Measurements from ENCODE around the gene SPAG16. TPM values are rescaled to one million over a fixed set of nuclear protein-coding genes. Genes with fewer than 3 reads are reported as not detected.

The SPAG16 gene
- total RNA-seq, 1 experiment from 2014 or later, result 17.3 TPM

DNA sequence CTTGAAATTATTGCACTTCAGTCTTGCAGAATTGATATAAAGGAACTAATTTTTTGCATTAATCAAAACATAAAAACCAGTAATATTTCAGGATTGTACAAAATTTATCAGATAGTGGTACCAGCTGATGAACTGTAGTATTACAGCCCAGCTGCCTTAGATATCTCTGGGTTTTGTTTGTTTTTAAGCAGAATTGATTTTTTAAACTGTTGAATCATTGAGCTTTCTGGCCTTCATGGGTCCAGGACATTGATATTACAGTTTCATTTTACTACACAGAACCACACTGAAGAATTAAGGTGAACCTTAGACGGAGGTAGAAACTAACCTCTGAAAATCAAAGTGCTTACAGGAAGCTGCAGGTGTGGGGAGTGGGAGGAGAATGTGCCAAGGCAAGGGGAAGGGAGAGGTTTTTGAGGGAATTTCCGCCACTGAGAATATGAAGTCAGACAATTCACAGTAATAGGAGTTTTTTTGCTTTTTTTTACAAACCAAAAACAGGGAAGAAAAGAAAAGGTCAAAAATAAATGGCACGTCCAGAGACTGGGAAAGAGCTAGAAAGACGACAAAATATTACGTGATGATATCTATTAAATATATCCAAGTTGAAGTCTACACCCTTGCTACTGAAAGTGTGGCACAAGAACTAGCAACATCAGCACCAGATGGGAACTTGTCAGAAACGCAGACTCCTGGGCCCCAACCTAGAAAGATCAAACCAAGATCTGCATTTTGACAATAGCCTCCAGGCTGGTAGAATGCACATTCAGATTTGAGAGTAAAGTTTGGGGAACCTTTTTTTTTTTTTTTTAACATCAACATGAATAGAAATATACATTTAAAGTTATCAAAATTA is 40.8 kb upstream of the SPAG16 start:
- H3K4ac ChIP-seq (ENCODE audit: low read depth, low read length), result no peak overlapping the region
- H2AK5ac ChIP-seq (ENCODE audit: insufficient read length, low read length), result no peak overlapping the region

More for the DNA sequence above, 40.8 kb upstream of the SPAG16 start:
- Histone ChIP-seq H2AFZ (ENCODE audit: low read length) (no peak overlapping the region), H4K91ac (ENCODE audit: insufficient read length, low read depth, low read length) (no peak overlapping the region), H3K23me2 (ENCODE audit: insufficient read length, low read depth, low read length, poor library complexity, severe bottlenecking) (no peaks in the 10 kb centered on the region), H2BK15ac (ENCODE audit: low read depth, low read length) (no peak overlapping the region), H3K18ac (ENCODE audit: insufficient read length, low read depth, low read length) (no peak overlapping the region), H2BK120ac (ENCODE audit: low read depth, low read length, poor library complexity, severe bottlenecking) (no peak overlapping the region), H3K27ac (ENCODE audit: insufficient read length, low read depth, low read length) (no peak overlapping the region), H3K56ac (ENCODE audit: insufficient read length, low read depth, low read length) (no peak overlapping the region), H4K20me1 (ENCODE audit: control insufficient read depth, insufficient read depth, insufficient read length) (no peaks in the 10 kb centered on the region), H4K8ac (replicated peaks; ENCODE audit: insufficient read length, low read depth, low read length) (no peak overlapping the region), H3K9me3 (ENCODE audit: control insufficient read depth, low read depth, low read length) (no peaks in the 10 kb centered on the region), H2BK12ac (ENCODE audit: insufficient read length, low read depth, low read length) (no peak overlapping the region), H3T11ph (ENCODE audit: low read length) (no peak overlapping the region), H3K4me1 (ENCODE audit: insufficient read depth, low read length) (no peaks in the 10 kb centered on the region; the same call in 1 of the 2 replicates), H3K27me3 (ENCODE audit: insufficient read depth, low read length) (no peaks in the 10 kb centered on the region), H3K23ac (ENCODE audit: insufficient read length, low read depth, low read length) (no peak overlapping the region), H3K9ac (ENCODE audit: extremely low read depth, insufficient read length, low read length) (no peak overlapping the region), H3K4me2 (ENCODE audit: insufficient read depth, insufficient read length, low read length) (no peak overlapping the region), H2BK20ac (ENCODE audit: low read depth, low read length, poor library complexity, severe bottlenecking) (no peak overlapping the region), H3K79me1 (ENCODE audit: insufficient read depth, low read depth, low read length, poor library complexity, severe bottlenecking) (no peaks in the 10 kb centered on the region), H4K5ac (ENCODE audit: insufficient read length, low read depth, low read length) (no peak overlapping the region), H3K79me2 (ENCODE audit: insufficient read depth, low read length) (no peaks in the 10 kb centered on the region), H2BK5ac (ENCODE audit: insufficient read length, low read length) (no peak overlapping the region), H3K14ac (ENCODE audit: insufficient read depth, low read length) (no peak overlapping the region)
- H3K27me3 Mint-ChIP-seq (ENCODE audit: low read depth), result no peaks in the 10 kb centered on the region
- no peak for DNase-seq
- H3K4me3 Mint-ChIP-seq, result no peak overlapping the region
- no peak overlapping the region for H3K27ac Mint-ChIP-seq
- no peaks in the 10 kb centered on the region for H3K9me3 Mint-ChIP-seq
- no CpG with 5 or more reads among the region's 6 CpGs for WGBS (ENCODE audit: extremely low coverage, insufficient read length, low lambda C conversion rate)
- peaks cover 6% of the 10 kb centered on the region in 2 experiments for H3K4me1 Mint-ChIP-seq
- TF ChIP-seq, protein P1, sequence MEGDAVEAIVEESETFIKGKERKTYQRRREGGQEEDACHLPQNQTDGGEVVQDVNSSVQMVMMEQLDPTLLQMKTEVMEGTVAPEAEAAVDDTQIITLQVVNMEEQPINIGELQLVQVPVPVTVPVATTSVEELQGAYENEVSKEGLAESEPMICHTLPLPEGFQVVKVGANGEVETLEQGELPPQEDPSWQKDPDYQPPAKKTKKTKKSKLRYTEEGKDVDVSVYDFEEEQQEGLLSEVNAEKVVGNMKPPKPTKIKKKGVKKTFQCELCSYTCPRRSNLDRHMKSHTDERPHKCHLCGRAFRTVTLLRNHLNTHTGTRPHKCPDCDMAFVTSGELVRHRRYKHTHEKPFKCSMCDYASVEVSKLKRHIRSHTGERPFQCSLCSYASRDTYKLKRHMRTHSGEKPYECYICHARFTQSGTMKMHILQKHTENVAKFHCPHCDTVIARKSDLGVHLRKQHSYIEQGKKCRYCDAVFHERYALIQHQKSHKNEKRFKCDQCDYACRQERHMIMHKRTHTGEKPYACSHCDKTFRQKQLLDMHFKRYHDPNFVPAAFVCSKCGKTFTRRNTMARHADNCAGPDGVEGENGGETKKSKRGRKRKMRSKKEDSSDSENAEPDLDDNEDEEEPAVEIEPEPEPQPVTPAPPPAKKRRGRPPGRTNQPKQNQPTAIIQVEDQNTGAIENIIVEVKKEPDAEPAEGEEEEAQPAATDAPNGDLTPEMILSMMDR (conservative IDR thresholded peaks at IDR 0.05), result no peak
- no peaks in the 10 kb centered on the region for H3K36me3 Mint-ChIP-seq (ENCODE audit: insufficient read depth in 1 of 3, low read depth in 3 of 3)

Measured in H9 (cell line).